Neural progenitor cell (in vitro differentiated cells): Measurements from ENCODE around the gene TSPAN4.
A peak's percentile ranks its signal among the peaks of the same experiment; 100 is the strongest.

ENCODE experiments used
- CTCF ChIP-seq: fragments of 200-600 bp; sonication (generic); IDR thresholded peaks from 2 replicates; pipeline ENCODE4 v1.5.1; 2017; ENCODE audit warnings: antibody characterized with exemption, mild to moderate bottlenecking
- EZH2 ChIP-seq: fragments of 200-600 bp; sonication (generic); IDR thresholded peaks from 2 replicates; pipeline ENCODE4 v1.6.1; 2017; ENCODE audit warnings: antibody characterized with exemption, mild to moderate bottlenecking, moderate library complexity

DNA sequence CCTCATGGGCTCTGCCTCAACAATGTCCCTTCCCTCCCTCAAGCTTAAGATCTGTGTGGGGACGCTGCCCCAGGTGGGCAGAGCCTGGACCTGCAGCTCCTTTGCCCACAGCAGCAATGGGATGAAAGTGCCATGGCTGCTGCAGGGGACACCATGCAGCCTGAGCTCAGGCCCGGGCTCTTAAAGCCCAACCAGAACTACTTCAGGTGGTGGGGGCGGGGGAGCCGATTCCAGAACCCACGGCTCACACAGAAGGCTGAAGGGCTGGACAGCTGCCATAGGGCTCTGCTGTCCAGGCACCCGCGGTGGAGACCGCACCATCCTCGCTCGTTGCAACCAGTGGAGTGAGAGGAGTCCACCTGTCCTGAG, 55.5 kb downstream of the TSPAN4 start:
- TF ChIP-seq CTCF (peak; percentile 44), EZH2 (no peak)
